IPS-20b (cell line): Measurements from ENCODE around the gene TMOD4.
A peak's percentile ranks its signal among the peaks of the same experiment; 100 is the strongest.

Experiments
- H3K27ac ChIP-seq: one replicate; pipeline ENCODE4 v1.5.1; 2013; ENCODE audit warnings: low read length
- H3K27me3 ChIP-seq: 2 replicates; pipeline ENCODE4 v1.6.1; 2013; ENCODE audit warnings: mild to moderate bottlenecking, low read length, inconsistent platforms; ENCODE audit not compliant: insufficient read depth
- H3K36me3 ChIP-seq: 2 replicates; pipeline ENCODE4 v1.6.1; 2013; ENCODE audit warnings: low read depth, mild to moderate bottlenecking, inconsistent platforms, low read length, moderate library complexity; ENCODE audit not compliant: insufficient read depth
- H3K4me1 ChIP-seq: 2 replicates; pipeline ENCODE4 v1.6.1; 2013; ENCODE audit warnings: mild to moderate bottlenecking, control low read depth, inconsistent platforms, low read length, moderate library complexity; ENCODE audit not compliant: insufficient read depth
- H3K4me3 ChIP-seq: 2 replicates; pipeline ENCODE4 v1.5.1; 2013; ENCODE audit warnings: mild to moderate bottlenecking, low read length, inconsistent platforms
- H3K9ac ChIP-seq: 2 replicates; pipeline ENCODE4 v1.6.1; 2013; ENCODE audit warnings: low read depth, mild to moderate bottlenecking, inconsistent platforms, low read length, moderate library complexity
- H3K9me3 ChIP-seq: 2 replicates; pipeline ENCODE4 v1.6.1; 2013; ENCODE audit warnings: mild to moderate bottlenecking, low read depth, low read length, inconsistent platforms; ENCODE audit not compliant: insufficient read depth

TMOD4 gene

DNA sequence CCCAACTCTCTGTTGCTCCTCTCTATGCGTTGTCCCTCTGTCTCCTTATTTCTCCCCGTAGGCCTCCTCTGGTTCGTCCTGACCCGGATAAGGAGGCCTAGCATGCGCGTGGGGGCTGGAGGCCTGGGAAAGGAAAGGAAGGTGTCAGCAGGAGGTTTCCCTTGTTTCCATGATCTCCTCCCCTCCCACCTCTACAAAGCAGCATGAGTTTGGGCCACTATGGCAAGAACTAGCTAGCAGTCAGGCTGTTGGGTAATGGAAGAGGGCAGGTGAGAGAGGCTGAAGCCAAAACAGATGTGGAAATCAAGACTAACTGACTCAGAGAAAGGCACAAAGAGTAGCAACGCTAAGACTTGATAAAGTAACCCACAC lies 28.7 kb downstream of the TMOD4 start:
- peaks cover 28% of the 10 kb centered on the region for H3K4me1 ChIP-seq
- H3K9me3 ChIP-seq = no peaks in the 10 kb centered on the region
- H3K27me3 ChIP-seq = peaks cover 37% of the 10 kb centered on the region
- H3K36me3 ChIP-seq = no peaks in the 10 kb centered on the region
- no peak overlapping the region for H3K27ac ChIP-seq
- peak overlapping the region; percentile 90 for H3K4me3 ChIP-seq
- H3K9ac ChIP-seq = peak overlapping the region; percentile 36; the same call in 1 of the 2 replicates

DNA sequence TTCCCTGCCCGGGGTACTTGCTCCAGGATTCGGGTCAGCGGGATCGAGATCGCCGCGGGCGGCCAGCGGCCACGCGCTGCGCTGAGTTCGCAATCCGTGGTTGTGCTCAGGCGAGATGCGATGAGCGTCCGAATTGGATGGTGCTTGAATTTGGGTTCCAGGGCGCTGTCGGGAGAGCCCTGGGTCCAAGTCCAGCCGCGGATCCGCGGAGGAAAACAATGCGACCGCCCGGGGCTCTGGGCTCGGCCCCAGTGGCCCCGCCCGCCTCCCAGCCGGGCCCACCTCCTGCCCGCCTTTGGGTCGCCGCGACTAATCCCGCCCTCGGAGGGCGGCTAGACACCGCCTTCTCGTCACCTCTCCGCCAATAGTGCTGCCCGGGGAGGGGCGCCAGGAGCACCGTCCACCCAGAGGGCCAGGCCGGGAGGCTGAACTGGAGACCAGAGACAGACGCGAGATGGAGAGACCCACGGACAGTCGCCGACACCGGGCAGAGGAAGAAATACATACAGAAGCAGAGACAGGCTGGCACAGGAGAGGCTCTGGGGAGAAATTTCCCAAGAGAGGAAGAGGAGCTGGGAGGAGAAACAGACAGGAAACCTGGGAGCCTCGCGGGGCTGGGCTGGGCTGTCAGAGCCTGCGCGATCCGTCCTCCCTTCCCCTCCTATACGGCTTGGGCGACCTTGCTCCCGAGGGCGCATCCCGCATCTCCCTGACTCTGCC lies 29.2 kb downstream of the TMOD4 start, which contains the start of gene SEMA6C:
TSS of gene SEMA6C (minus strand) at position 220 of the 720 bp plus-strand sequence. CDS start 4,010 bp downstream, outside the sequence.
- H3K4me3 ChIP-seq = peak within 1 kb of the TSS; percentile 90
- no peak within 1 kb of the TSS for H3K27ac ChIP-seq

DNA sequence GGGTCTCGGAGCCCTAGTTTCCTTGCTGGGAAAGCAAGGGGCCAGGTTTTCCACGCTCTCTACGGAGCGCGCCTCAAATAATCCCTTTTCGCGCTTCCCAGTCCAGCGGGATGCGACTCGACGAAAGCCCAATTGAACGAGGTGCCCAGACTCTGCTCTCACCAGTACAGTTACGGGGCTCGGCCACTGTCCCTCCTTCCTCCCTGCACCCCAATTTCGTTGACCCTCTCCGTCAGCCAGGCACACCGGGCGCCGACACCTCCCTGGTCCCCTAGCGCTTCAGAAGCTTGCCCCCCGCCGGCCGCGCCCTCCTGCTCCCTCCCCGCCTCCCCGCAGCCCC lies 29.7 kb downstream of the TMOD4 start:
- Histone ChIP-seq H3K4me1 (peaks cover 28% of the 10 kb centered on the region), H3K27me3 (peaks cover 37% of the 10 kb centered on the region), H3K36me3 (no peaks in the 10 kb centered on the region), H3K4me3 (peak overlapping the region; percentile 90), H3K27ac (no peak overlapping the region), H3K9ac (peak overlapping the region; percentile 66; the same call in 1 of the 2 replicates), H3K9me3 (no peaks in the 10 kb centered on the region)

More for the DNA sequence above, 29.2 kb downstream of the TMOD4 start, which contains the start of gene SEMA6C:
- peaks cover 28% of the 10 kb centered on the region for H3K4me1 ChIP-seq
- H3K27me3 ChIP-seq = peaks cover 37% of the 10 kb centered on the region
- H3K9me3 ChIP-seq = no peaks in the 10 kb centered on the region
- H3K9ac ChIP-seq = peak within 1 kb of the TSS; percentile 66; the same call in 1 of the 2 replicates
- no peaks in the 10 kb centered on the region for H3K36me3 ChIP-seq

DNA sequence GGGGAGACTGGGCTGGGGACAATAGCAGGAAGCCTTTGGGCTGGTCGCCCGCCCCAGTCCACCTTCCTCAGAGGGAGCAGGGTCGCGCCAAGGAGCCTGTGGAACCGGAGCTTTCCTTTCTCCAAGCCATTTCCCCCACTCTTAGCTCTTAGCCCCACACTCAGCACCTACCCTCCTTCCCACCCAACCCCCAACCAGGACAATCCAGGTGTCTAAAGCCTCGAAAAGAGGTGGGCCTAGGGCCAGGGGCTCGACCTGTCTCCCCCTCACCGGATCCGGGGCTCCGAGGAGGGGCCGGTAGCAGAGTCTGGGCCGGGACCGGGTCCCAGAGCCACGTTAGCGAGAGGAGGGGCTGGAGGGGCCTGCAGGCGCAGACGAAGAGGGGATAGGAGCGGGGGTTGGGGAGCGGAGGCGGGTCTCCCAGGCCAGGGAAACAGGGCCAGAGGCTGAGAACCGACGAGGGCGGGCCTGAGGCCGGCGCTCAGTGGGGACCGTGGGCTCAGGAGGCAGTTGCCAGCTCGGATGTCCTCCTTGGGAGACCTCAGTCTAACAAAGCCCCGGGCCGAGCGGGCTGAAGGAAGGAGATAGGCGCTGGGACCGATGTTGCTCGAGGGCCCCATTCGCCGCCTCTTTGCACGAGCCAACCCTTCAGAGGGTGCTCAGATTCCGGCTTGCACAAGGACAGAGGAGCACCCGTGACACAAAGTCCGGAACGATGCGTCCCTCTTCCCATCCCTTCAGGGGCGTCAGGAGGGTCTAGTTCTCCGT lies 30.3 kb downstream of the TMOD4 start:
- no peaks in the 10 kb centered on the region for H3K9me3 ChIP-seq
- peak overlapping the region; percentile 90 for H3K4me3 ChIP-seq
- H3K36me3 ChIP-seq = no peaks in the 10 kb centered on the region
- H3K27ac ChIP-seq = no peak overlapping the region
- peaks cover 28% of the 10 kb centered on the region for H3K4me1 ChIP-seq
- peak overlapping the region; percentile 66; the same call in 1 of the 2 replicates for H3K9ac ChIP-seq
- H3K27me3 ChIP-seq = peaks cover 37% of the 10 kb centered on the region

DNA sequence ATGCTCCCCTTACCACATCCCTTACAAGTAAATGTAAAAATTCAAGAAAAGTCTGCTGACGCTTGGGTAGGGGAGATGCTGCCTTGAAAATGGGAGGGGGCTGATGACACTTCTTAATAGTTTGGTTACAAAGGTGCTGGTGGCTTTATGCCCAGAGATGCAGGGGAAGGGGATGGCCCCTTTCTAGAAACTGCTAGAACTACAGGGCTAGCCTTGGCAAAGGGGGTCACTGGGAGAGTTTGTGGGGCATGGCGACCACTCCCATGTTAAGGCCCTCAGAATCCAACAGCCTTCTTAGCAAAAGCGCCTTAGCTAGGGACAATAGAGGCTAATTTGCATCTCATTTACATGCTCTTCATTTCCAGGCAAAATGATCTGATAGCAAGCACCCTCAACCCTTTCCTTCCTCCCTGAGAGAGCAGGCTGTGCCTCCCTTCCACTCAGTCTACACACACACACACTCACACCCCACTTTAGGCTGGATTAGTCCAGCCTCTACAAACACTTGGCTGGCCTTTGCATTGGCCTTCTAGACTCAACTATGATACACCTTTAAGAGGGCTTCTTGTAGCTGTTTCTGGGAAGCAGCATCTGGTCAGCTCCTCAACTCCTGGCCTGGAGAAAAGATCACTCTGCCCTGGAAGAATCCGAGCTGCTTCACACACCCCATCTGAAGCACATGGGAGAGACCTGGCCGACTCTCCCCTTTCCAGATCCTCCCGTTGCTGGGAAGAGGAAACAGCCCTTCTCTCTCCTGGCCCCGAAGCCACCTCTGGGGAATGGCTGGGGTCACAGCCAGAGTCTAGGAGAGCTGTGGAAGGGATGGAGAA lies 31.1 kb downstream of the TMOD4 start:
- Histone ChIP-seq H3K27me3 (peaks cover 37% of the 10 kb centered on the region), H3K9me3 (no peaks in the 10 kb centered on the region), H3K27ac (no peak overlapping the region), H3K36me3 (no peaks in the 10 kb centered on the region), H3K9ac (peak overlapping the region; percentile 66; the same call in 1 of the 2 replicates), H3K4me3 (peak overlapping the region; percentile 90), H3K4me1 (peaks cover 28% of the 10 kb centered on the region)

DNA sequence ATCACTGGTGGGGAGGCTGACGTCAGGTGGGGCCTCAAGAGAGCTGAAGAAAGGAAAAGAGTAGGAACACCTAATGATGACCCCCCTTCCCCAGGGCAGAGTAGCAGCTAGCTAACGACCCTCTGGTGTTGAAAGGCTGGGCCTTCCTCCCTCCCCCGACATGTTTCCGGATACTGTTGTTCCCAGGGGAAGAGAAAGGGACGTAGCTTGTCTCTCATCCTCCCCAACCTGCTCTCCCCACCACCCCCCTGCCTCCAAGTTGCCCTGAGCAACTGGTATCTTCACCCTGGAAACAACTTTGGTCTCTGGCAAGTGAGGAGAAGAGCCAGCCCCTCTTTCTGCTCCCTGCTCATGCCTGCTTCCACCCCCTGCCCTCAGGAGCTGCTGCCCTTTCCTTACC lies 31.8 kb downstream of the TMOD4 start:
- Histone ChIP-seq H3K4me3 (peak overlapping the region; percentile 90; the same call in 1 of the 2 replicates), H3K36me3 (no peaks in the 10 kb centered on the region), H3K9me3 (no peaks in the 10 kb centered on the region), H3K27me3 (peaks cover 37% of the 10 kb centered on the region), H3K4me1 (peaks cover 28% of the 10 kb centered on the region), H3K27ac (no peak overlapping the region), H3K9ac (no peak overlapping the region)

DNA sequence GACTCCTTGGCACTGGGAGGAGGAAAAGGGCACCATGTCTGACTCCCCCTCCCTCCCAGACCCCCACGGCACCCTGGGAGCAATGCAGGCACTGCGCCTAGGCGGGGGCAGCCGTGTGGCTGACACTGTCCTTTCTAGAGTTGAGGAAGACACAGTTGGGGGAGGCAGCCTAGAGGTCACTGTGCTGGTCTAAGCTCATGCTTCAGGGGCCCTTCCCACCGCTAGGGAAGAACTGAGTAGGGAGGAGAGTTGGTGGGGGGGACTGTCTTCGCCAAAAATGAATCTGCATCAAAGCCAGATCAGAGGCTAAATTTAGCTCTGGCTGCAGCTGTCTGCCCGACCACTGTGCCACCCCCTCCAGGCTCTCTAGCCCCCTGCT lies 32.7 kb downstream of the TMOD4 start:
- Histone ChIP-seq H3K9ac (no peak overlapping the region), H3K36me3 (no peaks in the 10 kb centered on the region), H3K4me1 (peaks cover 28% of the 10 kb centered on the region), H3K27me3 (peaks cover 29% of the 10 kb centered on the region), H3K27ac (no peak overlapping the region), H3K4me3 (no peak overlapping the region), H3K9me3 (no peaks in the 10 kb centered on the region)

DNA sequence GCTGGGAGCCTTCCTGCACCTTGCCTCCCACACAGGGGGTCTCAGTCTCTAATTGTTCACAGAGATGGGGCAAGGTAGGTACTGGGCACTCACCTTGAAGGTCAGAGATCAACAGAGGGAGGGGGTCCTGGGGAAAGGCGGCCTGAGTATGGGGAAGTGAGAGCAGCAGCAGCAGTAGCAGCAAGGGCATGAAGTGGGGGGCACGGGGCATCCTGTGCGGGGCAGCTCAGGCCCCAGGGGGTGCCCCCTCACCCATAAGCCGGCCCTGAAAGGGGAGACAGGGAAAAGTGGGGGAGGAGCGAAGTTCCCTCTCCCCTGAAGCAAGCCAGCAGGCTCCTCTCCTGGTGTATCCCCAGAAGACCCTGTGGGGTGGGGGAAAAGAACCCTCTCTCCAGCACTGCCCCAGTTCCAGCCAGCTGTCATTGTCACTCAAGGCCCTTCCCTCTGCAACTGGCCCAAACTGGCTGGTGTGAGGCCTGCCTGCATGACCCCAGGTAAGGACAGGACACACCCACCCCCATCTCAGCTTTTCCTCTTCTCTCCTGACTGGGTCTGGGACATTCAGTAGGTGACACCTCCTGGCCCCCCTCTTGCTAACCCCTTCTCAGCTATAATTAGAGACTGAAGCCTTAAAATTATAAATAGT lies 33.2 kb downstream of the TMOD4 start:
- Histone ChIP-seq H3K27me3 (peaks cover 24% of the 10 kb centered on the region), H3K4me3 (no peak overlapping the region), H3K4me1 (peaks cover 28% of the 10 kb centered on the region), H3K36me3 (no peaks in the 10 kb centered on the region), H3K9ac (no peak overlapping the region), H3K27ac (no peak overlapping the region), H3K9me3 (no peaks in the 10 kb centered on the region)

DNA sequence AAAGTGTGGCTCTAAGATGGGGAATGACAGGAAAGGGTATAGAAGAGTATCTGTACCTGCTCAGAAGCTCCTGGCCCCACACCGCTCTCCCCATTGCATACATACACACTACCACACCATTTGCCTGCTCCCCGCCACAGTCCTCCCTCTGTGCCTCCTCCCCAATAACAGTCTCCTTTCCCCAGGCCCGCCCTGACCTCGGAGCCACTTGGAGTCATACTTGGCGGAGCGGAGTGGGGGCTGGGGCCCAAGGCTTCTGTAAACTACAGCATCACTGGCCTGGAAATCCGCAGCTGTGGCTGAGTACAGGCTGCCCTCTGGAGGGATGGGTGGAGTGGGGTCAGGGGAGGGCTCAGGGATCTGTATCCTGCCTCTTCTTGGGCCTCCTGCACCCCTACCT lies 38.0 kb downstream of the TMOD4 start:
- Histone ChIP-seq H3K27me3 (peaks cover 21% of the 10 kb centered on the region), H3K27ac (no peak overlapping the region), H3K4me1 (no peaks in the 10 kb centered on the region)

DNA sequence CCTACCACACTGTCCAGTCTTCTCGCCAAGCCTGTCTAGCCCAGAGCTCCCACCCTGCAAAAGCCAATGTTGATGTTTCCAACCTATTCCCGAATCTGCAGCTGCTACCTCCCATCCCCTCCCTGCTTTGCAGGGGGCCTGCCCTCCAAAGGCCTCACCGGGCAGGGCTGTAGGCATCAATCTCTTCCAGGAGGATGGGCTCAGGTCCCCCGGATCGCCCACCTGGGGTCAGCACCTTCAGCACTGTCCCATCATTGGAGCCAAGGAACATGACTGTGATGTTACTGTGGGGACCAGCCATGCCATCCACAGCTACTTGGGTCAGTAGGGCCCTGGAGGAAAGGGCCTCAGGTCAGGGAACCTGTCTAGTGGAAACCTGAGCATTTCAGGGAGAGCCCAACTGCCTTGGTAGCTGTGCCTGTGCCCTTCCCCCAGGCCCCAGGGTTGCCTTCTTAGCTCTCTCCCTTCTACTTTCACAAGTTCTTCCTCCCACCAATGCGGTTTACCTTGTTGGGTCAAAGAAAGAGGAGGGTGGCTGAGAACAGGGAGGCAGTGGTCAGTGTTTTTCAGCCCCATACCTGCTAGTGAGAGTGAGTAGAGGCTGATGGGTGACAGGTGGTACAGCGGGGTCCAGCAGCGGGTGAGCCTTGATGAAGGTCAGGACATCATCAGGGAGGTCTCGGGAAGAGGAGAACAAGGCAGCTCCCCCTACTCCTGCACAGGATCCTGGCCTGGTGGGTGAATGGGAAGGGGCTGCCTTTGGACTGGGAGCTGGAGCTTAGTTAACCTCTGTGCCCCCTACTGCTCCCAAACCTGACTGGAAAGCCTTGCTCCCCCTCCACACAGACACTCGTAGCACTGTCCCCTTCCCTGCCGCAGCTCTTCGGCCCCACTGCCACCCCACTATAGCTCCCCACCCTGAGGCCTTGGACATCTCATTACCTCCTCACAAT lies 40.1 kb downstream of the TMOD4 start:
- H3K27ac ChIP-seq = no peak overlapping the region
- peaks cover 21% of the 10 kb centered on the region; the same call in 1 of the 2 replicates for H3K36me3 ChIP-seq
- no peaks in the 10 kb centered on the region; the same call in 1 of the 2 replicates for H3K4me1 ChIP-seq
- no peak overlapping the region for H3K4me3 ChIP-seq
- no peaks in the 10 kb centered on the region for H3K9me3 ChIP-seq
- no peak overlapping the region for H3K9ac ChIP-seq
- peaks cover 39% of the 10 kb centered on the region for H3K27me3 ChIP-seq

More for the DNA sequence above, 38.0 kb downstream of the TMOD4 start:
- H3K9ac ChIP-seq = no peak overlapping the region
- H3K36me3 ChIP-seq = peaks cover 21% of the 10 kb centered on the region; the same call in 1 of the 2 replicates
- no peaks in the 10 kb centered on the region for H3K9me3 ChIP-seq
- no peak overlapping the region for H3K4me3 ChIP-seq
